ENCODE measurements around the gene NPAS2. TPM values are rescaled to one million over a fixed set of nuclear protein-coding genes. Genes with fewer than 3 reads are reported as not detected.

The NPAS2 gene
- total RNA-seq, 2 donors from 2014 or later: 29.2 to 50.8 TPM

DNA sequence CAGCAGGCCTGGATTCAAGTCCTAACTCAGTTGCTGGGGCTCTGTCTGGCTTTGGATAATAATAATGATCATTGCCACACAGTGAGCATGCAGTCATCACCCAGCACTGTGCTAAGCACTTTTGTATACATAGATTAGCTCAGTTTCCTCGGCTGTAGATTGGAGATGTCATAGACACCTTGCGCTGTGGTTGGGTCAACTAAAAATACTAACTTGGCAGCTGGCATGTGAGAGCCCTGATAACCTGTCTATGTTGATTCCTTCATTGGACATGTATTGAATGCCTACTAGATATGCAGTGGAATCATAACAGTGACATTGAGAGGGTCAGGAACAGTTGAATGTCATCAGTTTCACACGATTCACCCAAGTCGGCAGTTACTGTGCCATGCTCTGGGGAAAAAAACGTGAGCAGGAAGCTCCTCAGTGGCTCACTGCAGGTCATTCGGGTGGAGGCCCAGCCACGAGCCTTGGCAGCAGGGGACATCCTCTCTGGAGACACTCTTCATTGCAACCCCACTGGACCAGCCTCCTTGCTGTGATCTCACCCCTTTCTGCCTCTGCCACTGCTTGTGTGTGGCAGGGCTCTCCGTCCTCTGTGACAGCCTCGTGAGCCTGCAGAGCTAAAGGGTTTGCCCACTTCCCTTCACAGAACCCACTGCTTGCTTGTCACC is 85.3 kb downstream of the NPAS2 start:
- ATAC-seq (ENCODE audit: insufficient number of reproducible peaks, low FRiP score, low read depth): no peak

DNA sequence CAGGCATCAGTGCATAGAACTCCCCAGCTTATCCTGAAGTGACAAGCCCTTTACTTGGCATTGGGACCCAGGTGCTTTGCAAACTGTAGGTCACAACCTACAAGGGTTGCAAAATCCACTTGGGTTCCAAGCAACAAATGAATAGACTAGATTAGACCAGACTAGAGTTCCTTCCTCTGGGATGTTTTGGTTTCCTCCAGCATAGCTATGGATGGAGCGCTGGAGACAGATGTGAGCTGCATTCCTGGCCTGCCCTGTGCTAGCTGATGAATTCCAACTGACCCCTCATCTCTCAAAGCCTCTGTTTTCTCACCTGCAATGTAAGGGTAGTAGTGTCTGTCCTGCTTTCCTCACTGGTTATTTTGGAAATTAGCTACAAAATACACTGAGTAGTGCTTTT is 86.2 kb downstream of the NPAS2 start:
- Histone ChIP-seq H3K27ac (no peak overlapping the region), H3K27me3 (replicated peaks; ENCODE audit: insufficient read depth) (no peaks in the 10 kb centered on the region), H3K9me3 (no peaks in the 10 kb centered on the region), H3K36me3 (no peaks in the 10 kb centered on the region), H3K4me3 (no peak overlapping the region), H3K4me1 (ENCODE audit: control insufficient read depth in 1 of 2, low read depth in 2 of 2) (peaks cover 0 to 10% of the 10 kb centered on the region in 2 donors)
- TF ChIP-seq, protein P1, sequence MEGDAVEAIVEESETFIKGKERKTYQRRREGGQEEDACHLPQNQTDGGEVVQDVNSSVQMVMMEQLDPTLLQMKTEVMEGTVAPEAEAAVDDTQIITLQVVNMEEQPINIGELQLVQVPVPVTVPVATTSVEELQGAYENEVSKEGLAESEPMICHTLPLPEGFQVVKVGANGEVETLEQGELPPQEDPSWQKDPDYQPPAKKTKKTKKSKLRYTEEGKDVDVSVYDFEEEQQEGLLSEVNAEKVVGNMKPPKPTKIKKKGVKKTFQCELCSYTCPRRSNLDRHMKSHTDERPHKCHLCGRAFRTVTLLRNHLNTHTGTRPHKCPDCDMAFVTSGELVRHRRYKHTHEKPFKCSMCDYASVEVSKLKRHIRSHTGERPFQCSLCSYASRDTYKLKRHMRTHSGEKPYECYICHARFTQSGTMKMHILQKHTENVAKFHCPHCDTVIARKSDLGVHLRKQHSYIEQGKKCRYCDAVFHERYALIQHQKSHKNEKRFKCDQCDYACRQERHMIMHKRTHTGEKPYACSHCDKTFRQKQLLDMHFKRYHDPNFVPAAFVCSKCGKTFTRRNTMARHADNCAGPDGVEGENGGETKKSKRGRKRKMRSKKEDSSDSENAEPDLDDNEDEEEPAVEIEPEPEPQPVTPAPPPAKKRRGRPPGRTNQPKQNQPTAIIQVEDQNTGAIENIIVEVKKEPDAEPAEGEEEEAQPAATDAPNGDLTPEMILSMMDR (IDR thresholded peaks at IDR 0.05): no peak
- no peak for ATAC-seq (ENCODE audit: insufficient number of reproducible peaks, low FRiP score, low read depth)
- no peak for DNase-seq (ENCODE audit: low spot score)

More for the DNA sequence above, 85.3 kb downstream of the NPAS2 start:
- peaks cover 0 to 10% of the 10 kb centered on the region in 2 donors for H3K4me1 ChIP-seq (ENCODE audit: control insufficient read depth in 1 of 2, low read depth in 2 of 2)
- no peaks in the 10 kb centered on the region for H3K27me3 ChIP-seq (replicated peaks; ENCODE audit: insufficient read depth)
- H3K9me3 ChIP-seq: no peaks in the 10 kb centered on the region
- no peak overlapping the region for H3K4me3 ChIP-seq
- no peaks in the 10 kb centered on the region for H3K36me3 ChIP-seq
- no peak overlapping the region for H3K27ac ChIP-seq
- TF ChIP-seq, protein P1 (IDR thresholded peaks at IDR 0.05): no peak
- DNase-seq (ENCODE audit: low spot score): no peak

DNA sequence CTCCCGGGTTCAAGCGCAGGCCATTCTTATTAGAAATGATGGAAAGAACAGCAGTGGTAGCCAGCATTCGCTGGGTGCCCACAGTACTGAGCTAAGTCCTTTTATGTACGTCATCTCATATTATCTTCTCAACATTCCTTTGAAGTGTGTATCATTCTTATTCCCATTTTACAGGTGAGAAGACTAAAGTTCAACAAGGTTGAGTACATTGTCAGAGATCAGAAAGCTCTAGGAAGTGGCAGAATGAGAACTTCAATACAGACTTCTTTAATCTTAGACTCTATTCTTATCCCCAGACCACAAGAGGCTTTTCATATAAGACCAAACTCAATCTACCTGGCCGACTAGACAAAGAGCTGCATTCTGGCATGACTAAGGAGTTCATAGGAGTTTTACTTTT is 86.7 kb downstream of the NPAS2 start:
- no peak for DNase-seq (ENCODE audit: low spot score)
- Histone ChIP-seq H3K27ac (no peak overlapping the region), H3K27me3 (replicated peaks; ENCODE audit: insufficient read depth) (no peaks in the 10 kb centered on the region), H3K9me3 (no peaks in the 10 kb centered on the region), H3K4me3 (no peak overlapping the region), H3K36me3 (no peaks in the 10 kb centered on the region), H3K4me1 (ENCODE audit: control insufficient read depth in 1 of 2, low read depth in 2 of 2) (peaks cover 0 to 10% of the 10 kb centered on the region in 2 donors)
- ATAC-seq (ENCODE audit: insufficient number of reproducible peaks, low FRiP score, low read depth): no peak
- TF ChIP-seq, protein P1 (IDR thresholded peaks at IDR 0.05): no peak

DNA sequence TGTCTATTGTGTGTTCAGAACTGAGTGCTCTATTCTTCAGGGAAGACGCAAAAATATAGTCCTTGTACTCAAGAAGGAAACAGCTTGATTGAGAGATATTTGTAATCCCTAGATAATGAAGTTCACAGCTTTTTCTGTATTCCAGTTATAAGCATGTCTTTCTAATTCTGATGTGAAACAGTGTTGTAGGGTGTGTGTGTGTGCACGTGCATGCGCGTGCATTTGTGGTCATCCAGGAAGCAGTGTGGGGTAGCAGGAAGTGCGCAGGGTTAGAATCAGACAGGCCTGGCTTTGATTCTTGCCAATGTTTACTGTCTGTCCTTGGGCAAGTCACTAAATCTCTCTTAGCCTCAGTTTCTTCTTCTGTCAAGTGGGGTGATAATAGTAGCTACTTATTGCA is 87.9 kb downstream of the NPAS2 start:
- TF ChIP-seq, protein P1 (IDR thresholded peaks at IDR 0.05): no peak
- no peak overlapping the region for H3K4me3 ChIP-seq
- ATAC-seq (ENCODE audit: insufficient number of reproducible peaks, low FRiP score, low read depth) (no peak), DNase-seq (ENCODE audit: low spot score) (no peak)
- peaks cover 0 to 6% of the 10 kb centered on the region in 2 donors for H3K4me1 ChIP-seq (ENCODE audit: control insufficient read depth in 1 of 2, low read depth in 2 of 2)
- peaks cover under 1% of the 10 kb centered on the region for H3K36me3 ChIP-seq
- no peaks in the 10 kb centered on the region for H3K27me3 ChIP-seq (replicated peaks; ENCODE audit: insufficient read depth)
- no peak overlapping the region for H3K27ac ChIP-seq
- H3K9me3 ChIP-seq: no peaks in the 10 kb centered on the region

DNA sequence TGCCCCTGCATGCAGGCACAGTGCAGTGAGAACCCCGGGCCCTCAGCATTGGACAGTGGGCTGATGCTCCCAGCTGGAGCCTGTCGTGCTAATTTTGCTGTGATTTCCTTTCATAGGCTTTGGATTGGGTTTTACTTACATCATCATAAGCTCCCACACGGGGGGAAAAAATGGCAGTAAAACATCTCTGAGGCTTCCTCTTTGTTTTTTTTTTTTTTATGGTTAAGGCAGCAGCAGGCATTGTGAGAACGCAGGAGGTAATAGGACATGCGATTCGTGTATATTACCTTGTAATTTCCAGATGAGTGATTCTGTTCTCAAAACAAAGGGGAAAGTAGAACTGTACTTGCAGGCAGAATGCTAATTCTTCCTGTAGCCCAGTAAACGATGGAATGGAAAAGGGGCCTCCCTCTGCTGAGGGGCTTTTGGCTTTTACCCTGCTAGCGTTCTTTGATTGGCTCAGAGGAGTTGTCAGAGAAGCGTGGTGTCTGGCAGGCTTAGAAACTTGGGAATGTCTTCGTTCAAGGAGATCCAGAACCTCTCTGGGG is 89.7 kb downstream of the NPAS2 start:
- H3K27me3 ChIP-seq (replicated peaks; ENCODE audit: insufficient read depth): no peaks in the 10 kb centered on the region
- TF ChIP-seq, protein P1 (IDR thresholded peaks at IDR 0.05): no peak
- H3K36me3 ChIP-seq: peaks cover 13% of the 10 kb centered on the region
- H3K27ac ChIP-seq: no peak overlapping the region
- DNase-seq (ENCODE audit: low spot score) (no peak), ATAC-seq (ENCODE audit: insufficient number of reproducible peaks, low FRiP score, low read depth) (no peak)
- H3K4me3 ChIP-seq: no peak overlapping the region
- H3K4me1 ChIP-seq (ENCODE audit: control insufficient read depth in 1 of 2, low read depth in 2 of 2): no peaks in the 10 kb centered on the region
- H3K9me3 ChIP-seq: no peaks in the 10 kb centered on the region
